Neuron (in vitro differentiated cells): ENCODE results near the gene MEFV.
"Not testable (repeated sequence)": the region's sequence is repeated elsewhere in the genome, so short reads cannot be mapped to it uniquely, and the experiment has no call there.

Experiments
- H2AFZ ChIP-seq: one replicate; pipeline ENCODE4 v1.6.1; 2013; ENCODE audit warnings: low read depth, mild to moderate bottlenecking, inconsistent platforms, low read length, moderate library complexity
- H3K27me3 ChIP-seq: one replicate; pipeline ENCODE4 v1.6.1; 2013; ENCODE audit warnings: low read length; ENCODE audit not compliant: insufficient read depth
- H3K36me3 ChIP-seq: one replicate; pipeline ENCODE4 v1.6.1; 2013; ENCODE audit warnings: low read length; ENCODE audit not compliant: insufficient read depth
- H3K4me1 ChIP-seq: one replicate; pipeline ENCODE4 v1.6.1; 2013; ENCODE audit warnings: low read length; ENCODE audit not compliant: insufficient read depth
- H3K4me3 ChIP-seq: 2 replicates; pipeline ENCODE4 v1.5.1; 2013; ENCODE audit warnings: mild to moderate bottlenecking, low read length, moderate library complexity
- H3K9me3 ChIP-seq: one replicate; pipeline ENCODE4 v1.6.1; 2013; ENCODE audit warnings: low read length

The MEFV gene

GRCh38 chr16:3282730-3283542 is 26.5 kb upstream of the MEFV start, which contains the start of gene ZNF263:
Gene ZNF263 (plus strand): TSS chr16:3283491. CDS start chr16:3283819, 328 bp downstream.
- peaks cover 6% of the 10 kb centered on the region for H3K9me3 ChIP-seq
- peak within 1 kb of the TSS; percentile 80 for H3K4me3 ChIP-seq
- peaks cover 25% of the 10 kb centered on the region for H3K4me1 ChIP-seq
- H2AFZ ChIP-seq = peak within 1 kb of the TSS; percentile 82
- H3K36me3 ChIP-seq = peaks cover 28% of the 10 kb centered on the region
- no peaks in the 10 kb centered on the region for H3K27me3 ChIP-seq

- Histone ChIP-seq H2AFZ (peak overlapping the region; percentile 82), H3K9me3 (peaks cover 6% of the 10 kb centered on the region), H3K27me3 (no peaks in the 10 kb centered on the region), H3K4me1 (peaks cover 25% of the 10 kb centered on the region), H3K4me3 (peak overlapping the region; percentile 80), H3K36me3 (peaks cover 23% of the 10 kb centered on the region)
These were observed 25.8 kb upstream of the MEFV start for GRCh38 chr16:3282103-3282729.

- peaks cover 25% of the 10 kb centered on the region for H3K4me1 ChIP-seq
These were observed 24.9 kb upstream of the MEFV start for GRCh38 chr16:3281222-3281820.

GRCh38 chr16:3276679-3277078 is 20.2 kb upstream of the MEFV start:
- no peak overlapping the region for H3K4me3 ChIP-seq
- H2AFZ ChIP-seq = no peak overlapping the region
- peaks cover 4% of the 10 kb centered on the region for H3K4me1 ChIP-seq
- no peaks in the 10 kb centered on the region for H3K27me3 ChIP-seq
- no peaks in the 10 kb centered on the region for H3K36me3 ChIP-seq
- H3K9me3 ChIP-seq = no peaks in the 10 kb centered on the region

More at GRCh38 chr16:3281222-3281820, 24.9 kb upstream of the MEFV start:
- Histone ChIP-seq H2AFZ (no peak overlapping the region), H3K36me3 (peaks cover 15% of the 10 kb centered on the region), H3K4me3 (peak overlapping the region; percentile 80), H3K27me3 (no peaks in the 10 kb centered on the region), H3K9me3 (peaks cover 2% of the 10 kb centered on the region)

- H3K4me3 ChIP-seq = no peak overlapping the region
- H3K36me3 ChIP-seq = no peaks in the 10 kb centered on the region
- H3K9me3 ChIP-seq = no peaks in the 10 kb centered on the region
- H3K4me1 ChIP-seq = peaks cover 2% of the 10 kb centered on the region
- no peaks in the 10 kb centered on the region for H3K27me3 ChIP-seq
- H2AFZ ChIP-seq = no peak overlapping the region
These were observed 18.5 kb upstream of the MEFV start for GRCh38 chr16:3274947-3275346.

GRCh38 chr16:3274490-3274889 is 18.1 kb upstream of the MEFV start:
- Histone ChIP-seq H2AFZ (no peak overlapping the region), H3K36me3 (no peaks in the 10 kb centered on the region), H3K4me1 (peaks cover 2% of the 10 kb centered on the region), H3K9me3 (no peaks in the 10 kb centered on the region), H3K27me3 (no peaks in the 10 kb centered on the region), H3K4me3 (no peak overlapping the region)

- H3K27me3 ChIP-seq, H3K9me3 ChIP-seq, H3K4me1 ChIP-seq, H3K36me3 ChIP-seq, H2AFZ ChIP-seq, H3K4me3 ChIP-seq: not testable (repeated sequence)
These were observed 14.8 kb upstream of the MEFV start for GRCh38 chr16:3271281-3271680.

GRCh38 chr16:3270718-3271117 is 14.3 kb upstream of the MEFV start:
- not testable (repeated sequence) for H3K9me3 ChIP-seq, H3K4me1 ChIP-seq, H3K36me3 ChIP-seq, H3K4me3 ChIP-seq, H3K27me3 ChIP-seq, H2AFZ ChIP-seq

- H3K9me3 ChIP-seq = no peaks in the 10 kb centered on the region
- H3K4me3 ChIP-seq = no peak overlapping the region
These were observed 11.9 kb upstream of the MEFV start for GRCh38 chr16:3268294-3268693.

GRCh38 chr16:3266873-3267537 is 10.6 kb upstream of the MEFV start:
- H2AFZ ChIP-seq = no peak overlapping the region
- H3K4me3 ChIP-seq = no peak overlapping the region
- no peaks in the 10 kb centered on the region for H3K27me3 ChIP-seq
- H3K9me3 ChIP-seq = no peaks in the 10 kb centered on the region
- no peaks in the 10 kb centered on the region for H3K4me1 ChIP-seq
- no peaks in the 10 kb centered on the region for H3K36me3 ChIP-seq

More at GRCh38 chr16:3268294-3268693, 11.9 kb upstream of the MEFV start:
- H3K4me1 ChIP-seq = no peaks in the 10 kb centered on the region
- no peaks in the 10 kb centered on the region for H3K27me3 ChIP-seq
- no peak overlapping the region for H2AFZ ChIP-seq
- H3K36me3 ChIP-seq = no peaks in the 10 kb centered on the region

GRCh38 chr16:3264137-3265036 is 8.0 kb upstream of the MEFV start:
- Histone ChIP-seq H3K27me3 (no peaks in the 10 kb centered on the region), H3K4me3 (peak overlapping the region; percentile 57), H3K9me3 (no peaks in the 10 kb centered on the region), H3K36me3 (no peaks in the 10 kb centered on the region), H3K4me1 (no peaks in the 10 kb centered on the region), H2AFZ (peak overlapping the region; percentile 78)

- H2AFZ ChIP-seq = no peak overlapping the region
- no peaks in the 10 kb centered on the region for H3K4me1 ChIP-seq
- no peak overlapping the region for H3K4me3 ChIP-seq
- no peaks in the 10 kb centered on the region for H3K36me3 ChIP-seq
- H3K9me3 ChIP-seq = no peaks in the 10 kb centered on the region
- H3K27me3 ChIP-seq = no peaks in the 10 kb centered on the region
These were observed 6.1 kb upstream of the MEFV start for GRCh38 chr16:3262517-3262916.
